Karpas-422 (cell line): ENCODE data around the gene PTPN14. TPM values are rescaled to one million over a fixed set of nuclear protein-coding genes. Genes with fewer than 3 reads are reported as not detected.
A peak's percentile ranks its signal among the peaks of the same experiment; 100 is the strongest.
"Not testable (repeated sequence)": the region's sequence is repeated elsewhere in the genome, so short reads cannot be mapped to it uniquely, and the experiment has no call there.

Experiments used
- DNase-seq: peaks from one replicate; pipeline ENCODE4 v3.0.0-alpha.2; 2015
- H2AFZ ChIP-seq: fragments of 200-600 bp; sonication (generic); 2 replicates; pipeline ENCODE4 v1.6.1; 2014; ENCODE audit warnings: antibody characterized with exemption, low read length, mixed read lengths
- H3K27ac ChIP-seq: fragments of 200-600 bp; sonication (generic); 2 replicates; pipeline ENCODE4 v1.5.1; 2014; ENCODE audit warnings: mild to moderate bottlenecking, low read length, moderate library complexity
- H3K27me3 ChIP-seq: fragments of 200-600 bp; sonication (generic); 2 replicates; pipeline ENCODE4 v1.6.1; 2014; ENCODE audit warnings: low read length, mixed read lengths
- H3K36me3 ChIP-seq: fragments of 200-600 bp; sonication (generic); 2 replicates; pipeline ENCODE4 v1.6.1; 2014; ENCODE audit warnings: low read length, mixed read lengths; ENCODE audit not compliant: insufficient read depth
- H3K4me1 ChIP-seq: fragments of 200-600 bp; sonication (generic); 2 replicates; pipeline ENCODE4 v1.6.1; 2014; ENCODE audit warnings: mild to moderate bottlenecking, low read length, mixed read lengths
- H3K4me2 ChIP-seq: fragments of 200-600 bp; sonication (generic); 2 replicates; pipeline ENCODE4 v1.6.1; 2014; ENCODE audit warnings: low read length, low read depth, mild to moderate bottlenecking; ENCODE audit not compliant: poor library complexity, severe bottlenecking
- H3K4me3 ChIP-seq: fragments of 200-600 bp; sonication (generic); 2 replicates; pipeline ENCODE4 v1.5.1; 2014; ENCODE audit warnings: mild to moderate bottlenecking, antibody characterized with exemption, low read length, mixed read lengths
- H3K79me2 ChIP-seq: fragments of 200-600 bp; sonication (generic); 2 replicates; pipeline ENCODE4 v1.6.1; 2014; ENCODE audit warnings: mild to moderate bottlenecking, low read length, mixed read lengths
- H3K9ac ChIP-seq: fragments of 200-600 bp; sonication (generic); 2 replicates; pipeline ENCODE4 v1.6.0; 2014; ENCODE audit warnings: low read length
- H3K9me2 ChIP-seq: fragments of 200-600 bp; sonication (generic), shearing (Covaris generic); replicated peaks from 2 replicates; pipeline ENCODE4 v1.6.0; 2014; ENCODE audit warnings: mild to moderate bottlenecking, low read length, moderate library complexity; ENCODE audit not compliant: insufficient read depth
- H3K9me3 ChIP-seq: fragments of 300-700, 200-600 bp; sonication (generic); 2 replicates; pipeline ENCODE4 v1.6.1; 2014; ENCODE audit warnings: low read length, mixed read lengths
- H4K20me1 ChIP-seq: fragments of 200-600 bp; sonication (generic); 2 replicates; pipeline ENCODE4 v1.6.1; 2014; ENCODE audit warnings: mild to moderate bottlenecking, antibody characterized with exemption, low read length, low read depth; ENCODE audit not compliant: insufficient read depth
- total RNA-seq: library from RNA; depleted of rRNA; stranded (reverse); fragments of >200 nt; shearing (Covaris generic); gene quantifications from 2 replicates; pipeline ENCODE4 v1.2.3, GENCODE V29; 2014; ENCODE audit warnings: low replicate concordance

The PTPN14 gene
- total RNA-seq, 1 experiment from 2014 or later, result 0.56 TPM

GRCh38 chr1:214514819-214515383, 36.5 kb downstream of the PTPN14 start:
- Histone ChIP-seq H4K20me1 (no peaks in the 10 kb centered on the region), H2AFZ (peak overlapping the region; percentile 55; the same call in 1 of the 2 replicates), H3K9ac (no peak overlapping the region), H3K27ac (no peak overlapping the region), H3K79me2 (no peaks in the 10 kb centered on the region), H3K4me2 (no peak overlapping the region), H3K9me3 (peaks cover 3% of the 10 kb centered on the region; the same call in 1 of the 2 replicates), H3K9me2 (no peaks in the 10 kb centered on the region), H3K4me3 (no peak overlapping the region), H3K36me3 (no peaks in the 10 kb centered on the region; the same call in 1 of the 2 replicates), H3K4me1 (peaks cover 24% of the 10 kb centered on the region), H3K27me3 (no peaks in the 10 kb centered on the region)
- no peak for DNase-seq

- H3K4me1 ChIP-seq, result peaks cover 24% of the 10 kb centered on the region
- no peak for DNase-seq
- no peaks in the 10 kb centered on the region for H3K27me3 ChIP-seq
- H3K79me2 ChIP-seq, result no peaks in the 10 kb centered on the region
- H3K9ac ChIP-seq, result no peak overlapping the region
- no peaks in the 10 kb centered on the region for H4K20me1 ChIP-seq
- H3K4me2 ChIP-seq, result no peak overlapping the region
- H3K36me3 ChIP-seq, result no peaks in the 10 kb centered on the region; the same call in 1 of the 2 replicates
- H2AFZ ChIP-seq, result peak overlapping the region; percentile 55; the same call in 1 of the 2 replicates
- peaks cover 3% of the 10 kb centered on the region; the same call in 1 of the 2 replicates for H3K9me3 ChIP-seq
- no peak overlapping the region for H3K27ac ChIP-seq
- no peaks in the 10 kb centered on the region for H3K9me2 ChIP-seq
- H3K4me3 ChIP-seq, result no peak overlapping the region
Observed at GRCh38 chr1:214514032-214514818, 37.2 kb downstream of the PTPN14 start.

DNA sequence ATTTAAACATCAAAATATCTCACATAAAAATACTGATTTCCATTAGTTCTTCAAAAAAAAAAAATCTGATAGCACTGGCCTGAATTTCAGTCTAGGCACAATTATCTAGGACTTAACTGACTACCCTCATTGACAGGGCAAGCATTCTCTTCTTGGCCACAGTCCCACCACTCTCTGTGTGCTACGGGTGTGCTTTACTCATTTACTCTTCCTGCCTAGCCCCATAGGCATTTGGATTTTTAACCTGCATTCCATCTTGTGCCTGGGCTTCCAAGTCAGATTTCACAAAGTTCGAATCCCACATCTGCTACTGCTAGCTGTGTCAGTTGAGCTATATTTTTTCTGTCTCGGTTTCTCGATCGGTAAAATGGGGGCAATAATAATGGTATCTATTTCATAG, 38.0 kb downstream of the PTPN14 start:
- no peak overlapping the region for H3K4me3 ChIP-seq
- H2AFZ ChIP-seq, result no peak overlapping the region
- peaks cover 23% of the 10 kb centered on the region for H3K4me1 ChIP-seq
- no peaks in the 10 kb centered on the region for H4K20me1 ChIP-seq
- no peaks in the 10 kb centered on the region for H3K27me3 ChIP-seq
- H3K9me3 ChIP-seq, result peaks cover 3% of the 10 kb centered on the region; the same call in 1 of the 2 replicates
- no peaks in the 10 kb centered on the region for H3K79me2 ChIP-seq
- no peaks in the 10 kb centered on the region for H3K9me2 ChIP-seq
- DNase-seq, result no peak
- no peaks in the 10 kb centered on the region; the same call in 1 of the 2 replicates for H3K36me3 ChIP-seq
- no peak overlapping the region for H3K27ac ChIP-seq
- no peak overlapping the region for H3K9ac ChIP-seq
- H3K4me2 ChIP-seq, result no peak overlapping the region

DNA sequence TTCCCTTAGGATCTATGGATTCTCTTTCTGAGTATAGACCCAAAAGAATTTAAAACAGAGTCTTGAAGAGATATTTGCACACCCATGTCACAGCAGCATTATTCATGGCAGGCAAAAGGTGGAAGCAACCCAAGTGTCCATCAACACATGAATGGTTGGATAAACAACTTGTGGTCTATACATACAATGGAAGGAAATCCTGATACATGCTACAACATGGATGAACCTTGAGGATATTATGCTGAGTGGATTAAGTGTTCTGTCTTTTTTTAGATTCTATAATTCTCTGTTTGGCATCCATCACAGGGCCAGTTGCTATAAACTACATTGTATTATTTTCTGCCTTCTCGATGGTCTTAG, 39.8 kb downstream of the PTPN14 start:
- H3K27me3 ChIP-seq, result no peaks in the 10 kb centered on the region
- no peak overlapping the region for H2AFZ ChIP-seq
- no peaks in the 10 kb centered on the region for H3K9me2 ChIP-seq
- H3K9ac ChIP-seq, result no peak overlapping the region
- H3K27ac ChIP-seq, result no peak overlapping the region
- no peak overlapping the region for H3K4me2 ChIP-seq
- no peak overlapping the region for H3K4me3 ChIP-seq
- H3K9me3 ChIP-seq, result peaks cover 3% of the 10 kb centered on the region; the same call in 1 of the 2 replicates
- no peak for DNase-seq
- no peaks in the 10 kb centered on the region for H4K20me1 ChIP-seq
- H3K36me3 ChIP-seq, result no peaks in the 10 kb centered on the region; the same call in 1 of the 2 replicates
- no peaks in the 10 kb centered on the region for H3K79me2 ChIP-seq
- H3K4me1 ChIP-seq, result peaks cover 22% of the 10 kb centered on the region

DNA sequence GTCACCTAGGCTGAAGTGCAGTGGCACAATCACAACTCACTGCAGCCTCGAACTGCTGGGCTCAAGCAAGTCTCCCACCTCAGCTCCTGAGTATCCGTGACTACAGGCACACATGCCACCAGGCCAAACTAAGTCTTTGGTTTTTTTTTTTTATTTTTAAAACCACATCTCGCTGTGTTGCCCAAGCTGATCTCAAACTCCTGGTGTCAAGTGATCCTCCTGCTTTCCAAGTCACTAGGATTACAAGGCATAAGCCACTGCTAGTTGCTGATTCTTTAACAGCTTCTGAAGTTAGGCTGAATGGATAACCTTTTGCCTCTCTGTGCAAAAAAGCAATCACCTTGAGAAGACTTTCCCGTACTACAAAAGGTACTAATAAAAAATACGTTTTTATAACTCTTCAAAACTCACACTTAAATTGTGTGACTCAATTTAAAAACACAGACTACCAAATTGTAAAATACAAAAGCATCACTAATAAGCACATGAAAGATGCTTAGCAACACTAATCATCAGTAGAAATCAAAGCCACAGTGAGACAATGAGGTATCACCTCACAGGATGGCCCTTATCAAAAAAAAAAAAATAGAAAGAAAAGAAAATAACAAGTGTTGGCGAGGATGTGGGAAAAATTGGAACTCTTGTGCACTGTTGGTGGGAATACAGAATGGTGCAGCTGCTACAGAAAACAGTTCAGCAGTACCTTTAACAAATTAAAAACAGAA, 40.3 kb downstream of the PTPN14 start:
- Histone ChIP-seq H3K27me3 (no peaks in the 10 kb centered on the region), H3K79me2 (no peaks in the 10 kb centered on the region)

GRCh38 chr1:214510477-214510876, 40.9 kb downstream of the PTPN14 start:
- Histone ChIP-seq H3K79me2 (no peaks in the 10 kb centered on the region), H3K27me3 (no peaks in the 10 kb centered on the region), H4K20me1 (no peaks in the 10 kb centered on the region), H3K9ac (no peak overlapping the region), H2AFZ (no peak overlapping the region), H3K4me1 (peaks cover 17% of the 10 kb centered on the region), H3K4me2 (no peak overlapping the region), H3K9me2 (no peaks in the 10 kb centered on the region), H3K27ac (no peak overlapping the region), H3K4me3 (no peak overlapping the region), H3K36me3 (no peaks in the 10 kb centered on the region; the same call in 1 of the 2 replicates), H3K9me3 (peaks cover 3% of the 10 kb centered on the region; the same call in 1 of the 2 replicates)
- DNase-seq, result no peak

More for the DNA sequence above, 40.3 kb downstream of the PTPN14 start:
- Histone ChIP-seq H3K4me1 (peaks cover 23% of the 10 kb centered on the region), H4K20me1 (no peaks in the 10 kb centered on the region), H3K4me2 (no peak overlapping the region), H3K4me3 (no peak overlapping the region), H2AFZ (no peak overlapping the region), H3K9ac (no peak overlapping the region), H3K36me3 (no peaks in the 10 kb centered on the region; the same call in 1 of the 2 replicates), H3K9me3 (peaks cover 3% of the 10 kb centered on the region; the same call in 1 of the 2 replicates), H3K9me2 (no peaks in the 10 kb centered on the region), H3K27ac (no peak overlapping the region)
- no peak for DNase-seq

GRCh38 chr1:214509622-214510021, 41.8 kb downstream of the PTPN14 start:
- not testable (repeated sequence) for H3K4me2 ChIP-seq, H3K9ac ChIP-seq, H4K20me1 ChIP-seq, H3K79me2 ChIP-seq, H3K4me3 ChIP-seq, H3K27me3 ChIP-seq, DNase-seq, H3K9me2 ChIP-seq, H3K9me3 ChIP-seq, H2AFZ ChIP-seq, H3K27ac ChIP-seq, H3K36me3 ChIP-seq
- peaks cover 16% of the 10 kb centered on the region for H3K4me1 ChIP-seq

DNA sequence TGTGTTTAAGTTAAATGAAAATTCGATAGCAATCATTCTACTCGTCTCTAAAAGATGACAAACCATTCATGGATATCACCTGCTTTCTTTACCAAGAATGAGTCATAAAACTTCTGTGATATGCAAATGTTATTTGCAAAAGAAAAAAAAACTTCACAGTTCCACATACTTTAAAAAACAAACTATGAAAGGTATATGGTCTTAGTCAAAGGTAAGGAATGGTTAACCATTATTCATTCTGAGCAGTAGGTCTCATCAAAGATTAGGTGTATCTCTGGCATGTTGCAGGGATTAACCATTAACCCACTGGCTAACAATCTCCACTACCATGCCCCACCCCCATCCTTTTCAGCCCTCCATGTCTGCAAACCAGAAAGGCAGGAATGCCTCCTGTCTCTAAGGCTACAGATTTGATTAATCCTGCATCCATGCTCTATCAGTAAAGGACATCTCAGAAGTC, 44.4 kb downstream of the PTPN14 start:
- Histone ChIP-seq H3K4me2 (no peak overlapping the region), H3K36me3 (no peaks in the 10 kb centered on the region; the same call in 1 of the 2 replicates), H3K9me2 (no peaks in the 10 kb centered on the region), H2AFZ (no peak overlapping the region), H3K27me3 (no peaks in the 10 kb centered on the region), H3K4me3 (no peak overlapping the region), H3K79me2 (no peaks in the 10 kb centered on the region), H3K4me1 (peaks cover 12% of the 10 kb centered on the region), H3K9me3 (peaks cover 3% of the 10 kb centered on the region; the same call in 1 of the 2 replicates), H4K20me1 (no peaks in the 10 kb centered on the region), H3K9ac (no peak overlapping the region), H3K27ac (no peak overlapping the region)
- DNase-seq, result no peak
